HEK293 (cell line): ENCODE results near the gene TMA7B.

Source experiments
- CTCF ChIA-PET: fragments of 350-600 bp; formaldehyde crosslinking; extraction: SDS; loops from one replicate; lab custom pipeline; 2021; ENCODE audit warnings: antibody characterized with exemption; lab: Yijun Ruan, JAX
- POLR2A ChIA-PET: fragments of 300-600 bp; formaldehyde crosslinking; extraction: SDS; loops from one replicate; lab custom pipeline; 2020; ENCODE audit warnings: antibody characterized with exemption, inconsistent platforms; lab: Yijun Ruan, JAX
- H3K27ac ChIP-seq: fragments of 200-500 bp; sonication (Bioruptor generic); 2 replicates; pipeline ENCODE4 v1.5.1; 2014; ENCODE audit warnings: low read depth, low read length, control low read depth, inconsistent platforms; ENCODE audit errors: extremely low read depth
- H3K36me3 ChIP-seq, 2 experiments: fragments of 200-500 bp in 1 of 2; sonication (Bioruptor generic) in 1 of 2; 1 replicate in 1 of 2; 2 replicates in 1 of 2; pipeline ENCODE4 v1.5.1; 2014 to 2017; ENCODE audit warnings: inconsistent platforms in 2 of 2, low read length in 2 of 2; ENCODE audit not compliant: control insufficient read depth in 2 of 2, insufficient read depth in 1 of 2
- H3K4me1 ChIP-seq: fragments of 200-500 bp; sonication (Bioruptor generic); 2 replicates; pipeline ENCODE4 v1.5.1; 2014; ENCODE audit warnings: mild to moderate bottlenecking, low read length, inconsistent platforms; ENCODE audit not compliant: control insufficient read depth, insufficient read depth
- H3K4me3 ChIP-seq: 2 replicates; pipeline ENCODE4 v1.5.1; 2011; ENCODE audit warnings: low read depth, mild to moderate bottlenecking, control low read depth, low read length, moderate library complexity
- H3K9me3 ChIP-seq: fragments of 200-500 bp; sonication (Bioruptor generic); 2 replicates; pipeline ENCODE4 v1.5.1; 2014; ENCODE audit warnings: low read depth, low read length, inconsistent platforms; ENCODE audit not compliant: control insufficient read depth, insufficient read depth
- MEIS1 ChIP-seq: sonication (generic); formaldehyde crosslinking; IDR thresholded peaks from 2 replicates; pipeline ENCODE4 v1.8.1; 2022; ENCODE audit warnings: missing genetic modification reagents, mild to moderate bottlenecking, borderline replicate concordance
- PRDM4 ChIP-seq: fragments of 450-650 bp; formaldehyde crosslinking; IDR thresholded peaks from 2 replicates; pipeline ENCODE4 v1.5.1; 2017; ENCODE audit warnings: missing biosample characterization, missing genetic modification characterization
- SP2 ChIP-seq: fragments of 450-650 bp; formaldehyde crosslinking; IDR thresholded peaks from 2 replicates; pipeline ENCODE4 v1.5.1; 2016; ENCODE audit warnings: missing biosample characterization, missing genetic modification characterization
- ZBTB1 ChIP-seq: fragments of 450-650 bp; formaldehyde crosslinking; IDR thresholded peaks from 2 replicates; pipeline ENCODE4 v1.5.1; 2016; ENCODE audit warnings: missing biosample characterization, missing genetic modification characterization
- ZBTB10 ChIP-seq: fragments of 450-650 bp; formaldehyde crosslinking; IDR thresholded peaks from 2 replicates; pipeline ENCODE4 v1.5.1; 2016; ENCODE audit warnings: missing biosample characterization, missing genetic modification characterization
- ZEB2 ChIP-seq: fragments of 450-650 bp; formaldehyde crosslinking; IDR thresholded peaks from 2 replicates; pipeline ENCODE4 v1.5.1; 2016; ENCODE audit warnings: missing biosample characterization, missing genetic modification characterization
- ZFP41 ChIP-seq: fragments of 450-650 bp; formaldehyde crosslinking; IDR thresholded peaks from 2 replicates; pipeline ENCODE4 v1.5.1; 2016; ENCODE audit warnings: missing biosample characterization, missing genetic modification characterization, borderline replicate concordance
- ZNF112 ChIP-seq: fragments of 450-650 bp; formaldehyde crosslinking; IDR thresholded peaks from 2 replicates; pipeline ENCODE4 v1.5.0; 2017; ENCODE audit warnings: missing biosample characterization, missing genetic modification characterization
- ZNF114 ChIP-seq: fragments of 450-650 bp; formaldehyde crosslinking; IDR thresholded peaks from 2 replicates; pipeline ENCODE4 v1.5.0; 2017; ENCODE audit warnings: missing biosample characterization, missing genetic modification characterization
- ZNF239 ChIP-seq: fragments of 450-650 bp; formaldehyde crosslinking; IDR thresholded peaks from 2 replicates; pipeline ENCODE4 v1.5.1; 2016; ENCODE audit warnings: missing biosample characterization, missing genetic modification characterization
- ZNF248 ChIP-seq: fragments of 450-650 bp; formaldehyde crosslinking; IDR thresholded peaks from 2 replicates; pipeline ENCODE4 v1.5.1; 2017; ENCODE audit warnings: missing biosample characterization, missing genetic modification characterization
- ZNF354C ChIP-seq: fragments of 450-650 bp; formaldehyde crosslinking; IDR thresholded peaks from 2 replicates; pipeline ENCODE4 v1.5.1; 2016; ENCODE audit warnings: missing biosample characterization, missing genetic modification characterization, low read depth, borderline replicate concordance
- ZNF366 ChIP-seq: fragments of 450-650 bp; formaldehyde crosslinking; conservative IDR thresholded peaks from 2 replicates; pipeline ENCODE4 v1.5.1; 2016; ENCODE audit warnings: missing biosample characterization, missing genetic modification characterization
- ZNF433 ChIP-seq: fragments of 450-650 bp; formaldehyde crosslinking; IDR thresholded peaks from 2 replicates; pipeline ENCODE4 v1.5.1; 2016; ENCODE audit warnings: missing biosample characterization, missing genetic modification characterization, low read depth
- ZNF501 ChIP-seq: fragments of 450-650 bp; formaldehyde crosslinking; IDR thresholded peaks from 2 replicates; pipeline ENCODE4 v1.5.1; 2016; ENCODE audit warnings: missing biosample characterization, missing genetic modification characterization
- ZNF514 ChIP-seq: fragments of 450-650 bp; formaldehyde crosslinking; IDR thresholded peaks from 2 replicates; pipeline ENCODE4 v1.5.1; 2016; ENCODE audit warnings: missing biosample characterization, missing genetic modification characterization
- ZNF529 ChIP-seq: fragments of 450-650 bp; formaldehyde crosslinking; IDR thresholded peaks from 2 replicates; pipeline ENCODE4 v1.5.1; 2017; ENCODE audit warnings: missing genetic modification characterization, missing biosample characterization; ENCODE audit not compliant: insufficient replicate concordance
- ZNF544 ChIP-seq: fragments of 450-650 bp; formaldehyde crosslinking; IDR thresholded peaks from 2 replicates; pipeline ENCODE4 v1.5.0; 2017; ENCODE audit warnings: missing biosample characterization, missing genetic modification characterization
- ZNF629 ChIP-seq: fragments of 450-650 bp; formaldehyde crosslinking; IDR thresholded peaks from 2 replicates; pipeline ENCODE4 v1.5.1; 2017; ENCODE audit warnings: missing biosample characterization, missing genetic modification characterization
- ZNF677 ChIP-seq: fragments of 450-650 bp; IDR thresholded peaks from 2 replicates; pipeline ENCODE4 v1.5.0; 2018; ENCODE audit warnings: missing biosample characterization, mild to moderate bottlenecking, missing genetic modification characterization, moderate library complexity
- ZNF692 ChIP-seq: fragments of 450-650 bp; formaldehyde crosslinking; IDR thresholded peaks from 2 replicates; pipeline ENCODE4 v1.5.1; 2016; ENCODE audit warnings: missing biosample characterization, missing genetic modification characterization
- ZNF776 ChIP-seq: fragments of 450-650 bp; formaldehyde crosslinking; IDR thresholded peaks from 2 replicates; pipeline ENCODE4 v1.5.0; 2017; ENCODE audit warnings: missing biosample characterization, missing genetic modification characterization, borderline replicate concordance
- ZNF785 ChIP-seq: fragments of 450-650 bp; formaldehyde crosslinking; IDR thresholded peaks from 2 replicates; pipeline ENCODE4 v1.5.1; 2016; ENCODE audit warnings: missing biosample characterization, missing genetic modification characterization
- ZSCAN16 ChIP-seq: fragments of 450-650 bp; formaldehyde crosslinking; IDR thresholded peaks from 2 replicates; pipeline ENCODE4 v1.5.1; 2016; ENCODE audit warnings: missing biosample characterization, missing genetic modification characterization
- ZSCAN5A ChIP-seq: fragments of 450-650 bp; formaldehyde crosslinking; IDR thresholded peaks from 2 replicates; pipeline ENCODE4 v1.5.1; 2016; ENCODE audit warnings: missing biosample characterization, missing genetic modification characterization

The TMA7B gene

GRCh38 chr22:39917776-39918495 is 42.3 kb upstream of the TMA7B start:
- Histone ChIP-seq H3K27ac (no peak overlapping the region), H3K9me3 (no peaks in the 10 kb centered on the region), H3K4me1 (no peaks in the 10 kb centered on the region), H3K36me3 (no peaks in the 10 kb centered on the region), H3K4me3 (no peak overlapping the region)
- no peak for TF ChIP-seq ZNF248 (tag by site-specific recombination)
- TF ChIP-seq ZNF366 (tag by site-specific recombination), result no peak
- no peak for TF ChIP-seq ZNF776 (tag by site-specific recombination)
- TF ChIP-seq ZNF501, result no peak
- no peak for TF ChIP-seq ZSCAN5A
- TF ChIP-seq ZNF514 (tag by site-specific recombination), result no peak
- TF ChIP-seq ZNF629 (tag by site-specific recombination), result no peak
- no peak for TF ChIP-seq ZNF114 (tag by site-specific recombination)
- no peak for TF ChIP-seq ZBTB10 (tag by site-specific recombination)
- no peak for TF ChIP-seq ZNF112 (tag by site-specific recombination)
- TF ChIP-seq ZEB2 (tag by site-specific recombination), result no peak
- no peak for TF ChIP-seq ZNF785 (tag by site-specific recombination)
- TF ChIP-seq MEIS1 (CRISPR knock-in tag), result no peak
- TF ChIP-seq ZNF239 (tag by site-specific recombination), result no peak
- no peak for TF ChIP-seq ZSCAN16 (tag by site-specific recombination)
- TF ChIP-seq ZFP41 (tag by site-specific recombination), result no peak
- no peak for TF ChIP-seq PRDM4 (tag by site-specific recombination)
- ChIA-PET CTCF (interaction anchor here (0.6 to 2.9 kb wide), 4 partner anchors 14 to 302 kb away, joined by 3 to 7 read pairs (median 4); no protein-coding TSS in a partner anchor), POLR2A (interaction anchor here (0.7 kb wide), 1 partner anchor 133 kb away, joined by 3 read pairs; no protein-coding TSS in a partner anchor)

GRCh38 chr22:39920134-39920743 is 40.0 kb upstream of the TMA7B start:
- CTCF ChIA-PET, result interaction anchor here (0.7 to 1.7 kb wide), 2 partner anchors 13 to 424 kb away, joined by 3 to 8 read pairs; no protein-coding TSS in a partner anchor

More at GRCh38 chr22:39920134-39920743, 40.0 kb upstream of the TMA7B start:
- Histone ChIP-seq H3K27ac (no peak overlapping the region), H3K36me3 (no peaks in the 10 kb centered on the region), H3K4me1 (no peaks in the 10 kb centered on the region), H3K9me3 (no peaks in the 10 kb centered on the region)
- no peak for TF ChIP-seq ZNF354C (tag by site-specific recombination)
- no peak for TF ChIP-seq ZBTB1 (tag by site-specific recombination)
- TF ChIP-seq ZNF692 (tag by site-specific recombination), result no peak
- TF ChIP-seq ZNF433 (tag by site-specific recombination), result no peak
- no peak for TF ChIP-seq ZSCAN16 (tag by site-specific recombination)
- no peak for TF ChIP-seq ZNF544 (tag by site-specific recombination)
- TF ChIP-seq SP2 (tag by site-specific recombination), result no peak
- no peak for TF ChIP-seq ZNF529 (tag by site-specific recombination)
- TF ChIP-seq ZNF677 (tag by site-specific recombination), result no peak
- TF ChIP-seq, all 188 proteins: peak for 0
- POLR2A ChIA-PET, result no interaction called here
- no peak overlapping the region for H3K4me3 ChIP-seq
